ENCODE measurements around the gene PEX10.

GRCh38 chr1:2404142-2404889, 8.0 kb downstream of the PEX10 start:
- no peak for TF ChIP-seq JUN (IDR thresholded peaks at IDR 0.05; ENCODE audit: low read depth, low read length)
- no peak for TF ChIP-seq MAX (IDR thresholded peaks at IDR 0.05)
- no peak for TF ChIP-seq TAF1 (IDR thresholded peaks at IDR 0.05; ENCODE audit: low read depth, low read length)
- TF ChIP-seq EZH2 (IDR thresholded peaks at IDR 0.05; ENCODE audit: low read depth, low read length, severe bottlenecking): no peak
- TF ChIP-seq GABPA (IDR thresholded peaks at IDR 0.05; ENCODE audit: borderline replicate concordance, insufficient read depth, low read length): no peak
- TF ChIP-seq CTCF (IDR thresholded peaks at IDR 0.05; ENCODE audit: control extremely low read depth in 1 of 3, insufficient read depth in 1 of 3, low read depth in 1 of 3, low read length in 3 of 3): no peak
- TF ChIP-seq EP300 (IDR thresholded peaks at IDR 0.05; ENCODE audit: borderline replicate concordance in 1 of 2, low read depth in 2 of 2, low read length in 2 of 2): no peak
- TF ChIP-seq RAD21 (IDR thresholded peaks at IDR 0.05 in 1 of 2, conservative IDR thresholded peaks at IDR 0.05 in 1 of 2; ENCODE audit: low read depth in 2 of 2, low read length in 2 of 2): no peak
- TF ChIP-seq ZNF274 (IDR thresholded peaks at IDR 0.05; ENCODE audit: borderline replicate concordance, extremely low read depth, low read length): no peak
- no peak for TF ChIP-seq HDAC6 (IDR thresholded peaks at IDR 0.05; ENCODE audit: low read depth, low read length)

Measured in H1 (cell line).